ENCODE results near the gene TNIK. TPM values are rescaled to one million over a fixed set of nuclear protein-coding genes. Genes with fewer than 3 reads are reported as not detected.

Gene TNIK
- total and polyA plus RNA-seq, 12 donors: 9.3 to 51.9 (median 35.1) TPM

DNA sequence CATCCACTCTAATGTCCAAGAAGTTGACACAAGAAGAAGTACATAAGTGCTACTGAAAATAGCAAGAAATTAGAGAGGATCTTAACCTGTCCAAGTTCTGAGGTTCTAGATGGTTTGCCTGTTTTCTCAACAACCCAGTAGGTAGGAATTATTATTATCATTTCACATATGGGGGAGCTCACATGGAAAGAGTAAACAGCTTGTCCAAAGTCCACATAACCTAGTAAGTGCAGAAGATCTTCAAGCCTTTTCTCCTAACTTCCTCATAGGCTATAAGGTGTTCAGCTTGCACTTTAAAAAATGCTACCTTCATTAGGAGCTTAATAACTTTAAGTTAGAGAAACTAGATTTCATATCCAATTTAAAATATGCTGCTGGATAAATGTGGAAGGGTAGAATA lies 436.6 kb downstream of the TNIK start:
- H3K4me1 ChIP-seq: peaks cover 0 to 8% (median 1%) of the 10 kb centered on the region in 9 donors
- no peak for ATAC-seq
- no peak overlapping the region for H3K4me3 ChIP-seq
- peaks cover 0 to 13% (median 0%) of the 10 kb centered on the region in 7 donors for H3K27me3 ChIP-seq
- TF ChIP-seq, protein P1, sequence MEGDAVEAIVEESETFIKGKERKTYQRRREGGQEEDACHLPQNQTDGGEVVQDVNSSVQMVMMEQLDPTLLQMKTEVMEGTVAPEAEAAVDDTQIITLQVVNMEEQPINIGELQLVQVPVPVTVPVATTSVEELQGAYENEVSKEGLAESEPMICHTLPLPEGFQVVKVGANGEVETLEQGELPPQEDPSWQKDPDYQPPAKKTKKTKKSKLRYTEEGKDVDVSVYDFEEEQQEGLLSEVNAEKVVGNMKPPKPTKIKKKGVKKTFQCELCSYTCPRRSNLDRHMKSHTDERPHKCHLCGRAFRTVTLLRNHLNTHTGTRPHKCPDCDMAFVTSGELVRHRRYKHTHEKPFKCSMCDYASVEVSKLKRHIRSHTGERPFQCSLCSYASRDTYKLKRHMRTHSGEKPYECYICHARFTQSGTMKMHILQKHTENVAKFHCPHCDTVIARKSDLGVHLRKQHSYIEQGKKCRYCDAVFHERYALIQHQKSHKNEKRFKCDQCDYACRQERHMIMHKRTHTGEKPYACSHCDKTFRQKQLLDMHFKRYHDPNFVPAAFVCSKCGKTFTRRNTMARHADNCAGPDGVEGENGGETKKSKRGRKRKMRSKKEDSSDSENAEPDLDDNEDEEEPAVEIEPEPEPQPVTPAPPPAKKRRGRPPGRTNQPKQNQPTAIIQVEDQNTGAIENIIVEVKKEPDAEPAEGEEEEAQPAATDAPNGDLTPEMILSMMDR (IDR thresholded peaks at IDR 0.05): no peak
- H3K9me3 ChIP-seq: no peaks in the 10 kb centered on the region
- intact Hi-C loops (cut with DNase I): no loop called here
- DNase-seq: no peak
- no peak overlapping the region for H3K27ac ChIP-seq
- H3K36me3 ChIP-seq: no peaks in the 10 kb centered on the region

DNA sequence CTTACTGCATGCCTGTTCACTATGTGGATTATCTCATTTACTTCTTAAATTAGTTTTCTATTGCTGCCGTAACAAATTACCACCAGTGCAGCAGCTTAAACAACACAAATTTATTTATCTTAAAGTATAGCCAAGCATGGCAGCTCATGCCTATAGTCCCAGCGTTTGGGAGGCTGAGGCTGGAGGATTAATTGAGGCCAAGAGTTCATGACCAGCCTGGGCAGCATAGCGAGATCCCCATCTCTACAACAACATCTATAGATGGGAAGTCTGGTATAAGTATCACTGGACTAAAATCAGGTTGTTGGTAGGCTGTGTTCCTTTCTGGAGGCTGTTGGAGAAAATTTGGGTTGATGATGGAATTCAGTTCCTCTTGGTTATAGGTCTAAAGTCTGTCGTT lies 438.8 kb downstream of the TNIK start:
- no peak overlapping the region for H3K27ac ChIP-seq
- 82 to 91% methylated on average over 4 of the region's 4 CpGs for WGBS, 2 donors
- DNase-seq (no peak), ATAC-seq (no peak)
- no peak overlapping the region for H3K4me3 ChIP-seq
- no peaks in the 10 kb centered on the region for H3K9me3 ChIP-seq
- intact Hi-C loops (cut with DNase I): no loop called here
- TF ChIP-seq, protein P1 (IDR thresholded peaks at IDR 0.05): no peak
- H3K36me3 ChIP-seq: no peaks in the 10 kb centered on the region
- no peaks in the 10 kb centered on the region for H3K4me1 ChIP-seq
- peaks cover 0 to 4% (median 0%) of the 10 kb centered on the region in 7 donors for H3K27me3 ChIP-seq

DNA sequence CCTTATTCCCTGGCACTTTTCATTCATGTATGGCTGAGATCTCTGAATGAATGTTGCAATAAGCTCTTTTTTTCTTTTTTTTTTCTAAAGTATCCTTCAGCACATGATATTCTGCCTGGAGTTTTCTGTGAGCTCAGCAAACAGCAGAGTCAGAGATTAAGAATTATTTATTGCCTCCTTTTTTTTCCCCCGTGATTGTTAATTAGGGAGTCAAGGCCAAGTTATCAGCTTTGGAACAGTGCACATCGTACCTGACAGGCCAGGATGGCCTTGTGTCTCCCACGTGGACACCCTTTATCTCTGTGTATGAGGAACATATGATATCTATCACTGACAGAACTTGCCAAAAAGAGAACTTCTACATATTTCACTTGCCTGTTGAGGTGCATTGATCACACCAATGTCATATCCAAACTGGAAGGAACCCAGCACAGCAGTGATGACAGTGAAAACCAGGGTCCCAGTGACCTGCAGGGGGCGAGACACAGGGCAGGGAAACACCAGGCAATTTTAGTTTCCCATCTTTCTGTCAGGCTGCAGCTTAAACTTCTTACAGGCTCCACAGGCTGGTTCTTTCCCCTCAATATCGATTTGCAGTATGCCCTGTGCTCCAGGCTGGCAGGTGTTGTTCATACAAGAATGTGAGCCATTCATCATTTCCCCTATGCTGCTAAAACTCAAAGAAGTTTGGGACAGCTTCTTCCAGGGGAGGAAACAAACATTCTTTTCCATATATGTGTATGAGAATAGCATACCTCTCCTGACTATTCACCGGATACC lies 441.9 kb downstream of the TNIK start:
- ATAC-seq (no peak), DNase-seq (no peak)
- Histone ChIP-seq H3K36me3 (no peaks in the 10 kb centered on the region), H3K27ac (no peak overlapping the region), H3K9me3 (no peaks in the 10 kb centered on the region), H3K4me3 (no peak overlapping the region), H3K27me3 (peaks cover 0 to 4% (median 0%) of the 10 kb centered on the region in 7 donors), H3K4me1 (no peaks in the 10 kb centered on the region)
- intact Hi-C loops (cut with DNase I): no loop called here
- TF ChIP-seq, protein P1 (IDR thresholded peaks at IDR 0.05): no peak
- WGBS, 2 donors: 47 to 59% methylated on average over 6 of the region's 6 CpGs

DNA sequence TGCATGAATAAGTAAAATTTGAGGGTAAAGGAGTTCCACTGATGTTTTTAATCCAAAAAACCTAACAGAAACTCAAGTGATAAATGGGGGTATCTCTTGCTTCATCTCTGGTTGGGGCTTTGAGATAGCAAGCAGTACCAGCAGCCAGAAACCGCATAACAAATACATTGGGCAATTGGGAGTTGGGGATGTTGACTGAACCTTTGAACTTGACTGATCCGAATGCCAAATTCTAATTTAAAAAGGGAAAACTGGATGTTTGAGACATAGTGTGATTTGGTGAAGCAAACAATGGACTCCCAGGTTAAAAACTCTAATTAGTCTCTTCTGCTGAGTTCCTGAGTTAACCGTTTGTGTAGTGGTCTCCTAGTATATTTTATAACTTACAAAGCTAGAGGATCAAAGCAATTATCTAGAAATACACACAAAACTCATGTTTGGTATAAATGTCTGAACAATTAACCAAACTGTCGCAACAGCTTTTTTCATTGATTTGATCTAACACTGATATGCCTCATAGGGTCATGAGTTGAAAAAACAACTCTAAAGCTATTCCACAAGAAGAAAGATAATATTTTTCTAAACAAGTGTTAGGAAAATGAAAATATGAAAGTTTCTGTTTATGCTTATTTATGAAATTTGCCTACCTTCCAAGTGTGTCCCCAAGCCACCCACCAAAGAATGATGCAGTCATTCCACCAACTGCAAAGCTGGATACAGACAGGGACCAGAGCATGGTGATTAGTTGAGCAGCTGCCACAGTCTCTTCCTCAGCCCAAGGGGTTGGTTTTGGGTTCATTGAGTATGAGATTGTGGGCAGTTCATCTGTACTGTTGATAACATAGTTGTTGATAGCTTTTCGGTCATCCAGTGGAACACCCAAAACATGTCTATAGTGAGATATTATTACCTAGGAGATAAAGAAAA lies 446.1 kb downstream of the TNIK start:
- Histone ChIP-seq H3K9me3 (no peaks in the 10 kb centered on the region), H3K4me3 (no peak overlapping the region), H3K27ac (no peak overlapping the region), H3K36me3 (no peaks in the 10 kb centered on the region), H3K4me1 (no peaks in the 10 kb centered on the region), H3K27me3 (no peaks in the 10 kb centered on the region)
- intact Hi-C loops (cut with DNase I): no loop called here
- ATAC-seq: no peak
- TF ChIP-seq, protein P1 (IDR thresholded peaks at IDR 0.05): no peak
- DNase-seq: no peak
- 81 to 85% methylated on average over 5 of the region's 5 CpGs for WGBS, 2 donors
